ENCODE results near the gene TCAF2. TPM values are rescaled to one million over a fixed set of nuclear protein-coding genes. Genes with fewer than 3 reads are reported as not detected.
"Not testable (repeated sequence)": the region's sequence is repeated elsewhere in the genome, so short reads cannot be mapped to it uniquely, and the experiment has no call there.

TCAF2 gene
- total and polyA plus RNA-seq, 2 donors (not counting 1 experiment from before 2014, with no cell fraction given): 1.5 to 3.1 TPM

DNA sequence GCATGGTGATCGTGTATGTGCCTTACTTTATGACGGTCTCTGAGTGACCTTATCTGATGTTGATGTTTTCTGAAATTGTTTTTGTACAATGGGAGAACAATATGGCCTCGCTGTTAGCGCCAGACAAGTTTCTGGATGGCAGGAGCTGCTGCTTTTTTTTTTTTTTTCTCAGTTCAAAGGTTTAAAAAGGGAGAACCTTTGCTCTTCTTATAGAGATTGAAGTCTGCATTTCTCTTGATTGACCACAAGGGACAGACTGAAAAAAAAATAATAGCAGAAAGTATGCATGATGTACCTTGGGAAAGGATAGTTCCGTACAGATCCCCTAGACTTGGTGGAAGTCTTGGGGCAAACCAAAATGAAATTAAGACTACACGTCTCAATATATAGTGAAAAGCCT is 5.2 kb upstream of the TCAF2 start:
- not testable (repeated sequence) for H3K9ac ChIP-seq (ENCODE audit: insufficient read depth, low read length); H3K27me3 ChIP-seq (ENCODE audit: control insufficient read depth, insufficient read depth, low read length); H3K4me3 ChIP-seq (replicated peaks in 1 of 4; ENCODE audit: control extremely low read depth in 1 of 4, insufficient read depth in 1 of 4, low read depth in 3 of 4, low read length in 4 of 4); H4K20me1 ChIP-seq (ENCODE audit: control insufficient read depth, extremely low read depth, insufficient read depth, low read length); H3K36me3 ChIP-seq (ENCODE audit: control insufficient read depth, insufficient read depth, low read length); H3K27ac ChIP-seq (ENCODE audit: insufficient read depth, low read length); DNase-seq (ENCODE audit: low read depth in 2 of 2); H3K9me3 ChIP-seq (ENCODE audit: control insufficient read depth, insufficient read depth, low read depth, low read length); H3K4me2 ChIP-seq (ENCODE audit: extremely low read depth, insufficient read depth, low read length); H3K4me1 ChIP-seq (ENCODE audit: control insufficient read depth, extremely low read depth, insufficient read depth, low read length); H3K79me2 ChIP-seq (ENCODE audit: control insufficient read depth, insufficient read depth, low read length); H2AFZ ChIP-seq (ENCODE audit: low read length)

DNA sequence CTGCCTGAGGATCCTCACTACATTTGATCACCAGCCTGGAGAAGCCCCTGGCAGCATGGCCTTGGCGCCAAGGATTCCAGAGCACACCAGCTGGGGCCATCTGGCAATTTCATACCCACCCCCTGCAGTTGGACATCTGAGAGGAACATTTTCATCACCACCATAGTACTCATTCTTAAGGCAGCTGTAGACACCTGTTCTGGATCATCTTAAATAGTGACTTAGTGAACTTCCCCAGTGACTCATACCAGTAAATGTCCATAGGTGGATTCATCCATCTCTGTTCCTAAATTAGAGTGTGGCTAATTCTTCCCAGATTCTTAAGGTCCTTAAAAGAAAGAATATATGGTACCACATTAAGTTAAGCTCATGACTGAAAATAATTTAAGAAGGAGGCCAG is 3.6 kb upstream of the TCAF2 start:
- not testable (repeated sequence) for H3K4me3 ChIP-seq (replicated peaks in 1 of 4; ENCODE audit: control extremely low read depth in 1 of 4, insufficient read depth in 1 of 4, low read depth in 3 of 4, low read length in 4 of 4); H3K27ac ChIP-seq (ENCODE audit: insufficient read depth, low read length); H3K79me2 ChIP-seq (ENCODE audit: control insufficient read depth, insufficient read depth, low read length); H3K36me3 ChIP-seq (ENCODE audit: control insufficient read depth, insufficient read depth, low read length); H2AFZ ChIP-seq (ENCODE audit: low read length); H3K27me3 ChIP-seq (ENCODE audit: control insufficient read depth, insufficient read depth, low read length); H3K9me3 ChIP-seq (ENCODE audit: control insufficient read depth, insufficient read depth, low read depth, low read length); H3K4me2 ChIP-seq (ENCODE audit: extremely low read depth, insufficient read depth, low read length); H4K20me1 ChIP-seq (ENCODE audit: control insufficient read depth, extremely low read depth, insufficient read depth, low read length); H3K9ac ChIP-seq (ENCODE audit: insufficient read depth, low read length); DNase-seq (ENCODE audit: low read depth in 2 of 2); H3K4me1 ChIP-seq (ENCODE audit: control insufficient read depth, extremely low read depth, insufficient read depth, low read length)

DNA sequence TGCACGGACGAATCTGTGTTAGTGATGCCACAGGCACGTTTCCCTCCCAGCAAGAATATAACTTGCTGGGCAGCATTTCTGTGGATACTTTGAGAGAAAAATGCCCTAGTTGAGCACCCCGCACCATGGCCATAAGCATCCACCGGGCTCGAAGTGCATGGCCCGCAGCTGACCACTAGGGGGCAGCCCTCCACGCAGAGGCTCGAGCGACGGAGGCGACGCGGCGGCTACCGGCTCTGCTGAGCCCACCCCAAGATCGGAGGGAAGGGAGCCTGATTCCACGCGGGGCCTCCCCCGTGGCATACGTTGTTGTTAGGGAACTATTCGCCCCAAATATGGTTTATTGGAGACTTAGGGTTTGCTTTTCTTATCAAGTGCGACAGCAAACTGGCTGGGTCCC is 716 bp upstream of the TCAF2 start:
- not testable (repeated sequence) for H3K27ac ChIP-seq (ENCODE audit: insufficient read depth, low read length); H3K27me3 ChIP-seq (ENCODE audit: control insufficient read depth, insufficient read depth, low read length); H4K20me1 ChIP-seq (ENCODE audit: control insufficient read depth, extremely low read depth, insufficient read depth, low read length); H3K36me3 ChIP-seq (ENCODE audit: control insufficient read depth, insufficient read depth, low read length); H2AFZ ChIP-seq (ENCODE audit: low read length); DNase-seq (ENCODE audit: low read depth in 2 of 2); H3K79me2 ChIP-seq (ENCODE audit: control insufficient read depth, insufficient read depth, low read length); H3K4me2 ChIP-seq (ENCODE audit: extremely low read depth, insufficient read depth, low read length); H3K4me1 ChIP-seq (ENCODE audit: control insufficient read depth, extremely low read depth, insufficient read depth, low read length); H3K9me3 ChIP-seq (ENCODE audit: control insufficient read depth, insufficient read depth, low read depth, low read length); H3K4me3 ChIP-seq (replicated peaks in 1 of 4; ENCODE audit: control extremely low read depth in 1 of 4, insufficient read depth in 1 of 4, low read depth in 3 of 4, low read length in 4 of 4); H3K9ac ChIP-seq (ENCODE audit: insufficient read depth, low read length)
- TF ChIP-seq, protein P1, sequence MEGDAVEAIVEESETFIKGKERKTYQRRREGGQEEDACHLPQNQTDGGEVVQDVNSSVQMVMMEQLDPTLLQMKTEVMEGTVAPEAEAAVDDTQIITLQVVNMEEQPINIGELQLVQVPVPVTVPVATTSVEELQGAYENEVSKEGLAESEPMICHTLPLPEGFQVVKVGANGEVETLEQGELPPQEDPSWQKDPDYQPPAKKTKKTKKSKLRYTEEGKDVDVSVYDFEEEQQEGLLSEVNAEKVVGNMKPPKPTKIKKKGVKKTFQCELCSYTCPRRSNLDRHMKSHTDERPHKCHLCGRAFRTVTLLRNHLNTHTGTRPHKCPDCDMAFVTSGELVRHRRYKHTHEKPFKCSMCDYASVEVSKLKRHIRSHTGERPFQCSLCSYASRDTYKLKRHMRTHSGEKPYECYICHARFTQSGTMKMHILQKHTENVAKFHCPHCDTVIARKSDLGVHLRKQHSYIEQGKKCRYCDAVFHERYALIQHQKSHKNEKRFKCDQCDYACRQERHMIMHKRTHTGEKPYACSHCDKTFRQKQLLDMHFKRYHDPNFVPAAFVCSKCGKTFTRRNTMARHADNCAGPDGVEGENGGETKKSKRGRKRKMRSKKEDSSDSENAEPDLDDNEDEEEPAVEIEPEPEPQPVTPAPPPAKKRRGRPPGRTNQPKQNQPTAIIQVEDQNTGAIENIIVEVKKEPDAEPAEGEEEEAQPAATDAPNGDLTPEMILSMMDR (conservative IDR thresholded peaks at IDR 0.05 in 1 of 2, IDR thresholded peaks at IDR 0.05 in 1 of 2; ENCODE audit: low read depth in 1 of 2, low read length in 2 of 2): peak in 1 of 2 donors; percentile 4

DNA sequence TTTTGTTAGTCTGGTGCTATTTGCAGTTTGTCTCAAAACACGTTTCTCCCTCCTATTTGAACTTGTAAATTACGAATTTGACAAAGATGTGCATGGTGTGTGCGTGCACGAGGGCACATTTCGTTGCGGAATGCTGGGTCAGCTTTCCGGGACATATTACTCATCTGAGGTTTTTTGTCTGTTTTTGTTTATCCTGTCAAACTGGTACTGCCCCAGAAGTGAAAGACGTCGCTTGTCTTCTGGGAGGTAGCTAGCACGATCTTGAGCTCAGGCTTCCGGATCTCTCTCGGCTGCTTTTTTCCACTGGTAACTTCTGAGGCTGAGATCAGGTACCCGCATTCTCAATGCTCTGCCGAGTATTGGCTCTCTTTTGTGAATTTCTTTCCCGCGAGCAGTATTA is 401 bp downstream of the TCAF2 start:
- not testable (repeated sequence) for H4K20me1 ChIP-seq (ENCODE audit: control insufficient read depth, extremely low read depth, insufficient read depth, low read length); H2AFZ ChIP-seq (ENCODE audit: low read length); DNase-seq (ENCODE audit: low read depth in 2 of 2)

DNA sequence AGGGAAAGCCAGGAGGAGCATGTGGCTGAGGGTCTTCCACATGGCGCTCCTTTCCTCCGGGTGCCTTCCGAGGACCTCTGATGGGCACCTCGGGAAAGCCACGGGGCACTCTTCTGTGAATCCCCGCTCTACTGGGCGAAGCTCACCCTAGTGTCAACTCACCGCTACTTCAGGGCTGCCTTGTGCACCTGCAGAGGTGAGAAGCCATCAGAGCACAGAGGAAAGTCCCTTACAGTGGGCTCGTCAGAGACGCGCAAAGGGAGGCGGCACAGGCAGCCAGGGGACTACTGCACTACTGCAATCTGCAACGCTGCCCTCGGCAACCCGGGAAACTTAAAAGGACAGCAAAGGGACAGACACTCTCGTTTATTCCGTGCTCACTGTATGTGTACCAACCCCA is 1.4 kb downstream of the TCAF2 start:
- not testable (repeated sequence) for H4K20me1 ChIP-seq (ENCODE audit: control insufficient read depth, extremely low read depth, insufficient read depth, low read length); H3K27ac ChIP-seq (ENCODE audit: insufficient read depth, low read length); H3K4me2 ChIP-seq (ENCODE audit: extremely low read depth, insufficient read depth, low read length); H3K4me3 ChIP-seq (replicated peaks in 1 of 4; ENCODE audit: control extremely low read depth in 1 of 4, insufficient read depth in 1 of 4, low read depth in 3 of 4, low read length in 4 of 4); H3K9me3 ChIP-seq (ENCODE audit: control insufficient read depth, insufficient read depth, low read depth, low read length); H3K79me2 ChIP-seq (ENCODE audit: control insufficient read depth, insufficient read depth, low read length); DNase-seq (ENCODE audit: low read depth in 2 of 2); H3K4me1 ChIP-seq (ENCODE audit: control insufficient read depth, extremely low read depth, insufficient read depth, low read length); H3K27me3 ChIP-seq (ENCODE audit: control insufficient read depth, insufficient read depth, low read length); H2AFZ ChIP-seq (ENCODE audit: low read length); H3K36me3 ChIP-seq (ENCODE audit: control insufficient read depth, insufficient read depth, low read length); H3K9ac ChIP-seq (ENCODE audit: insufficient read depth, low read length)

More for the DNA sequence above, 401 bp downstream of the TCAF2 start:
- H3K9ac ChIP-seq (ENCODE audit: insufficient read depth, low read length); H3K27me3 ChIP-seq (ENCODE audit: control insufficient read depth, insufficient read depth, low read length); H3K4me1 ChIP-seq (ENCODE audit: control insufficient read depth, extremely low read depth, insufficient read depth, low read length); H3K4me3 ChIP-seq (replicated peaks in 1 of 4; ENCODE audit: control extremely low read depth in 1 of 4, insufficient read depth in 1 of 4, low read depth in 3 of 4, low read length in 4 of 4); H3K4me2 ChIP-seq (ENCODE audit: extremely low read depth, insufficient read depth, low read length); H3K27ac ChIP-seq (ENCODE audit: insufficient read depth, low read length); H3K79me2 ChIP-seq (ENCODE audit: control insufficient read depth, insufficient read depth, low read length); H3K36me3 ChIP-seq (ENCODE audit: control insufficient read depth, insufficient read depth, low read length); H3K9me3 ChIP-seq (ENCODE audit: control insufficient read depth, insufficient read depth, low read depth, low read length): not testable (repeated sequence)

DNA sequence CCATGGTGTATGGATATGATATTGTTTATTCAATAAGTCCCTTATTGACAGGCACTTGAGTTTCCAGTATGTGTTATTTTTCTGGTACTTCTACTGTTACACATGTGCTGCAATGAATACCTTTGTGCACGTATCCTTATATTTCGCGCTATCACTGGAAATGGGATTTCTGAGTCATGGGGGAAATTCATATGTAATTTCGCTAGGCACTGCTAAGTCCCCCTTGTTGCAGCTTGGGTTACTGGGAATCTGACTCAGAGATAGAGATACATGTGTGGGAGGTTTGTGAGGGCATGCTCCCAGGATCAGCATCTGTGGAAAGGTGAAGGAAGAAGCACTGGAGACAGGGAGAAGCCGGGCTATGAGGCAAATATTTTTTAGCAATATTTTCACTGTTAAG is 9.9 kb downstream of the TCAF2 start:
- H4K20me1 ChIP-seq (ENCODE audit: control insufficient read depth, extremely low read depth, insufficient read depth, low read length); H3K79me2 ChIP-seq (ENCODE audit: control insufficient read depth, insufficient read depth, low read length); H2AFZ ChIP-seq (ENCODE audit: low read length); H3K9ac ChIP-seq (ENCODE audit: insufficient read depth, low read length); H3K27me3 ChIP-seq (ENCODE audit: control insufficient read depth, insufficient read depth, low read length); H3K4me1 ChIP-seq (ENCODE audit: control insufficient read depth, extremely low read depth, insufficient read depth, low read length); DNase-seq (ENCODE audit: low read depth in 2 of 2); H3K36me3 ChIP-seq (ENCODE audit: control insufficient read depth, insufficient read depth, low read length); H3K4me2 ChIP-seq (ENCODE audit: extremely low read depth, insufficient read depth, low read length); H3K27ac ChIP-seq (ENCODE audit: insufficient read depth, low read length); H3K9me3 ChIP-seq (ENCODE audit: control insufficient read depth, insufficient read depth, low read depth, low read length); H3K4me3 ChIP-seq (replicated peaks in 1 of 4; ENCODE audit: control extremely low read depth in 1 of 4, insufficient read depth in 1 of 4, low read depth in 3 of 4, low read length in 4 of 4): not testable (repeated sequence)
